Mesodermal cell (in vitro differentiated cells): ENCODE data around the gene ATXN10.

Experiments used
- H3K27ac ChIP-seq: 2 replicates; pipeline ENCODE4 v1.7.0; 2013; ENCODE audit warnings: mild to moderate bottlenecking, low read depth, low read length, moderate library complexity; ENCODE audit not compliant: severe bottlenecking
- H3K36me3 ChIP-seq: 2 replicates; pipeline ENCODE4 v1.7.1; 2013; ENCODE audit warnings: mild to moderate bottlenecking, low read length, moderate library complexity; ENCODE audit not compliant: control insufficient read depth, insufficient read depth
- H3K4me1 ChIP-seq: one replicate; pipeline ENCODE4 v1.7.1; 2013; ENCODE audit warnings: mild to moderate bottlenecking, low read length; ENCODE audit not compliant: insufficient read depth, control insufficient read depth, poor library complexity, severe bottlenecking
- H3K4me3 ChIP-seq: 2 replicates; pipeline ENCODE4 v1.7.0; 2013; ENCODE audit warnings: low read length, control low read depth, mild to moderate bottlenecking; ENCODE audit not compliant: insufficient read depth, poor library complexity, severe bottlenecking; ENCODE audit errors: extremely low read depth
- H3K9me3 ChIP-seq: 2 replicates; pipeline ENCODE4 v1.7.1; 2013; ENCODE audit warnings: mild to moderate bottlenecking, low read length, moderate library complexity; ENCODE audit not compliant: control insufficient read depth
- WGBS, 2 experiments: methylation state at CpG; one replicate each; pipeline ENCODE4 v1.1.5; 2013; ENCODE audit warnings: missing lambda C conversion rate in 2 of 2; ENCODE audit not compliant: insufficient coverage in 2 of 2; 5-methylcytosine and 5-hydroxymethylcytosine counted together

The ATXN10 gene

DNA sequence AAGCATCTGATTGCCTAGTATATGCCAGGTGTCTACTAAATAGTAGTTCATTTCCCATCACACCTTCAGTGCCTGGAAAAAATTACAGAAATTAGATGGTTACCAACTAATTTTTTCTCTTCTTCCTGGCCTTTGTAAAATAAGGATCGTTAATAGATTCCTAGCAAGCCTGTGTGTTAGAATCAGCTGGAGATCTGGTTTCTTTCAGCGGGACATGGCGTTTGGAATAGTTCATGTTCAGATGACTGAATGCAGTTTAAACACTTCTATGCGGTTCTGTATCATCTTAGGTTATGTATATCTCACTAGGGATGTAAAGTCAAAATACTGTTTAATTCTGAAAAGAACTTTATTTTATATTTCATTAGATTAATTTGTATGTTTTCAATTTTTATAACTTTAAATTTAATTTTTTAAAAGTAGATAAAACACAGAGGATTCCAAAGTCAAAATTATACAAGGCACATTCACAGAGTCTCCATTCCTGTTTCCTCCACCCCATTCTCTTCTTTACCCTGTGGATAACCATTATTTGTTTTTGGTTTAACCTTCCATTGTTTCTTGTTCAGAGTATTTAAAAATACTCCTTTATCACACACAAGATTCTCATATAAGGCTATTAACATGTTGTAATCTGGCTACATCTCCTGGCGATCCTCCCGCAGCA is 132.8 kb downstream of the ATXN10 start:
- peaks cover 15% of the 10 kb centered on the region for H3K4me1 ChIP-seq
- no peaks in the 10 kb centered on the region for H3K9me3 ChIP-seq
- H3K27ac ChIP-seq: no peak overlapping the region
- 94 to 96% methylated on average over 3 to 4 of the region's 6 CpGs for WGBS, 2 experiments
- H3K4me3 ChIP-seq: no peak overlapping the region
- H3K36me3 ChIP-seq: peaks cover 35% of the 10 kb centered on the region

DNA sequence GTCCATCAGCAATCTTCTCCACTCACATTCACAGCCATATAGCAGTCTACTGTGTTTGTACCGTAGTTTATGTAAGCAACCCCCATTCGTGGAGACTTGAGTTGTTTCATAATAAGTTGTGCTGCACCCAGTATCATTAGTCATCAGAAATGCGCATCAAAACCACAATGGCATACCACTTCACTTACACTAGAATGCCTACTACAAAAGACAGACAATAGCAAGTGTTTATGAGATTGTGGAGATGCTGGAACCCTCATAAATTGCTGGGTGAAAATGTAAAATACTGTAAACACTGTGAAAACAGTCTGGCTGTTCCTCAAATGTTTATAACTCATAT is 133.3 kb downstream of the ATXN10 start:
- Histone ChIP-seq H3K36me3 (peaks cover 35% of the 10 kb centered on the region), H3K4me1 (peaks cover 15% of the 10 kb centered on the region), H3K9me3 (no peaks in the 10 kb centered on the region), H3K27ac (peak overlapping the region; percentile 10), H3K4me3 (no peak overlapping the region)
- WGBS, 2 experiments: 93 to 100% methylated on average over 1 to 2 of the region's 3 CpGs

DNA sequence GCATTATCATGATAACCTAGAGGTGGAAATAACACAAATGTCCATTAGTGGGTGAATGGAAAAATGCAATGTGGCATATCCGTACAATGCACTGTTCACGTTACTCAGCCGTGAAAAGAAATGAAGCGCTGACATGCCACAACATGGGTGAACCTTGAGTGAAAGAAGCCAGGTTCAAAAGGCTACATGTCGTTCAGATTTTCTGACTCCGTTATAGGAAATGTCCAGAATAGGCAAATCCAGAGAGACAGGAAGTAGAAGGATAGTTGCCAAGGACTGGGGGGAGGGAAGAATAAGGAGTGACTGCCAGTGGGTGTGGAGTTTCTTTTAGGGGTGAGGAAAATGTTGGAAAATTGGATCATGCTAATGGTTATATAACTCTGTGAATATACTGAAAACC is 133.8 kb downstream of the ATXN10 start:
- Histone ChIP-seq H3K4me1 (peaks cover 15% of the 10 kb centered on the region), H3K9me3 (no peaks in the 10 kb centered on the region), H3K4me3 (no peak overlapping the region), H3K36me3 (peaks cover 34% of the 10 kb centered on the region), H3K27ac (no peak overlapping the region)
- WGBS, 2 experiments: 94 to 96% methylated on average over 6 of the region's 6 CpGs

DNA sequence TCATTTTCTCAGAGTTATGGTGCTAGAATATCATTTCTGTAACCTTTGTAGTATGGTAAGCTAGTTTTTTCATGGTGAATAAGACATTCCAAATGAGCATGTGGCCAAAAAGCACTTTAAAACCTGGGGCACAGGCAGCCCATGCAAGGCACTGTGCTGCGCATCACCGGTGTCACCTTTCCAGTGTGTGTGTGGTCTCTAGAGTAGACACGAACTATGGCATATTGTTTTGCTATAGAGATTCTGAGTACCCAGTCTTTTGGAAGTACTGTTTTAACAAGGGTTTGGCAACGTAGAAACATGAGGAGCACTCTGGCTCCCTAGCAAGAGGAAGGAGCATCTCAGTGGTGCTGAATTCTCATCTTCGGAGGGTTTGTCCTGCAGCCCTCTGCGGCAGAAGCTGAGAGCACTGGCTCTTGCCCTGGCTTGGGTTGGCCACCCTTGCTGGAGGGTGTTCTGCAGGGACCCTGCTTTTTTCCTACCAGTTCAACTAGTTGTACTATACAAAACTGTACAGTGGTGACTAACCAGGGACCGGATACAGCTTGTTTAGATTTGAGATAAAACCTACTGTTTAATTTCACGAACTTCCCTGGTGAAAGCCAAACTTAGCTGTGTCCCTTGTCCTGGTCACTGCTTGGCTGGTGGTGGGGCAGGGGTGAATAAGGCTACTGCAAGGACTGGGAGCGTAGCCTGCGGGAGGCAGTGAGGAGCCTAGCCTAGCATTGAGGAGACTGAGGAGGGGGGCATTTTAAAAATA is 135.7 kb downstream of the ATXN10 start:
- H3K4me1 ChIP-seq: peaks cover 15% of the 10 kb centered on the region
- no peak overlapping the region for H3K4me3 ChIP-seq
- no peaks in the 10 kb centered on the region for H3K9me3 ChIP-seq
- no peak overlapping the region for H3K27ac ChIP-seq
- peaks cover 29% of the 10 kb centered on the region for H3K36me3 ChIP-seq
- WGBS, 2 experiments: 98 to 100% methylated on average over 7 to 10 of the region's 10 CpGs

GRCh38 chr22:45812910-45813309 is 141.3 kb downstream of the ATXN10 start:
- no peaks in the 10 kb centered on the region for H3K9me3 ChIP-seq
- no peak overlapping the region for H3K27ac ChIP-seq
- peaks cover 68% of the 10 kb centered on the region for H3K36me3 ChIP-seq
- H3K4me3 ChIP-seq: no peak overlapping the region
- WGBS, 2 experiments: 93 to 94% methylated on average over 5 to 6 of the region's 6 CpGs
- H3K4me1 ChIP-seq: no peaks in the 10 kb centered on the region

- peaks cover 61% of the 10 kb centered on the region for H3K36me3 ChIP-seq
- H3K9me3 ChIP-seq: no peaks in the 10 kb centered on the region
- no CpG with 5 or more reads among the region's 2 CpGs for WGBS, 2 experiments
- H3K27ac ChIP-seq: no peak overlapping the region
- H3K4me1 ChIP-seq: no peaks in the 10 kb centered on the region
- no peak overlapping the region for H3K4me3 ChIP-seq
Measured at GRCh38 chr22:45814198-45814597, 142.6 kb downstream of the ATXN10 start.

- WGBS, 2 experiments: 93 to 98% methylated on average over 6 to 7 of the region's 8 CpGs
- Histone ChIP-seq H3K9me3 (no peaks in the 10 kb centered on the region), H3K36me3 (peaks cover 68% of the 10 kb centered on the region), H3K4me3 (no peak overlapping the region), H3K4me1 (peaks cover 2% of the 10 kb centered on the region), H3K27ac (no peak overlapping the region)
Measured at GRCh38 chr22:45816776-45817175, 145.1 kb downstream of the ATXN10 start.

DNA sequence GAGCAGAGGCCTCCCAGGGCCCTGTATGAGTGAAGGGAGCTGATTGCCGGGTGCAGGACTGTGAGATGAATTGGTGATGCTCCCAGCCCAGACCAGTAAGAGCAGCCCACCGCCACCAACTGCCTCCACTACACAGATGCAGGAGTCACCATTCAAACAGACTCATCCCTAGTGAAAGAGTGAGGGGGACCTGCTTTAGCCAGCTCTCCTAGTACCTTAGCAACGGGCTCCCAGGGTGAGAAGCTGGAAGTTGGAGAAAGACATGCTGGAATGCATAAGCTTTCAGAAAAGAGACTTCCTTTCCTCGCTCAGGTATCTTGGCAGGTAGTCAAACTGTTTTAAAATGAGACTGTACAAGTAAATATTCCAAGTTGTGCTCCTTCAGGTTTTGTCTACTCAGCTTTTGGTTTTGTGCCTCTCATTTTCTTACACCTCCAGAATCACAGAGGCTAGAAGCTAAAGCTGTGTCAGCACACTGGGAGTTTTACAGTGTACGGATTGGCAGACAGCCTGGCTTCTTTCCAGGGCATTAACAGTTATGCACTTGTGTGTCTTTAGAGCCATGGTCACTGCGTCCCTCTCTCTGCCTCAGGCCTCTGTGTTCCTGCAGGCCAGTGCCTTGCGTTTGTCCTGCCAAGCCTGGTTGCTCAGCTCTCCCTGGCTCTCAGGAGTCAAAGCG is 146.2 kb downstream of the ATXN10 start:
- H3K36me3 ChIP-seq: peaks cover 59% of the 10 kb centered on the region
- no peaks in the 10 kb centered on the region for H3K9me3 ChIP-seq
- 93 to 100% methylated on average over 5 to 7 of the region's 8 CpGs for WGBS, 2 experiments
- H3K4me1 ChIP-seq: peaks cover 4% of the 10 kb centered on the region
- no peak overlapping the region for H3K4me3 ChIP-seq
- peak overlapping the region; percentile 39 for H3K27ac ChIP-seq

DNA sequence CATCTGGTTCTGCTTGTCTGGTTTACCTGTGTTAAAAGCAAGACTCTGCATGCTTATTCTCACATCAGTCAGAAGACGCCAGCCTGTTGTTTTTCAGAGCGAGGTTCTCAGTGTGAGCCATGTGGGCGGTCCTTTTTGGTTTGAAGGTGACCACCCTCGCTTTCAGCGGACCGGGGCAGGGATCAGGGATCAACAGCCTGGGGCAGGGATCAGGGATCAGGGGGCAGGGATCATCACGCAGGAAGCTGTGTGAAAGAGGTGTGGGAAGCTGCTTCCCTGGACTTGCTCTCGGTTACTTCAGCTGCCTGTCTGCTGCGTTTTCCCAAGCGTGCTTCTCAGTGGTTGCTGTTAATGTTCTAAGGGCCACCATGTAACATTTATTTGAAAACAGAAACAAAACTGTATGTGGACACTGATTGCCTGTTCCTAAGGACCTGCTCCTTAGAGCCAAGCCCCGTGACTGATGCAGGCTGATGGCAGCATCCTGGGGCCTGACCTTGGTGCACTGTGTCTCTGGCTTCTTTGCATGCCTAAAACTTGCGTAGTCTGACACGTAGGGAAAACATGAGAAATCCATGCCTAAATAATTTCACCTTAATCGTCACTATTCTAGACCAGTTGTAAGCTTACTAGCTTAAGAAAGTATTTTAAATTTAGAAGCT is 146.9 kb downstream of the ATXN10 start:
- Histone ChIP-seq H3K4me3 (no peak overlapping the region), H3K4me1 (peaks cover 4% of the 10 kb centered on the region), H3K27ac (peak overlapping the region; percentile 39), H3K9me3 (no peaks in the 10 kb centered on the region), H3K36me3 (peaks cover 57% of the 10 kb centered on the region)
- 71 to 81% methylated on average over 8 to 10 of the region's 14 CpGs for WGBS, 2 experiments

GRCh38 chr22:45819305-45819704 is 147.7 kb downstream of the ATXN10 start:
- Histone ChIP-seq H3K36me3 (peaks cover 55% of the 10 kb centered on the region), H3K4me3 (no peak overlapping the region), H3K9me3 (no peaks in the 10 kb centered on the region), H3K4me1 (peaks cover 4% of the 10 kb centered on the region), H3K27ac (no peak overlapping the region)
- 95 to 98% methylated on average over 5 of the region's 5 CpGs for WGBS, 2 experiments
